ENCODE results near the gene BZW1. TPM values are rescaled to one million over a fixed set of nuclear protein-coding genes. Genes with fewer than 3 reads are reported as not detected.

Gene BZW1
- total and polyA plus RNA-seq, 2 of the 4 experiments (the other 2 are of a cell fraction), result 204 to 268 TPM

DNA sequence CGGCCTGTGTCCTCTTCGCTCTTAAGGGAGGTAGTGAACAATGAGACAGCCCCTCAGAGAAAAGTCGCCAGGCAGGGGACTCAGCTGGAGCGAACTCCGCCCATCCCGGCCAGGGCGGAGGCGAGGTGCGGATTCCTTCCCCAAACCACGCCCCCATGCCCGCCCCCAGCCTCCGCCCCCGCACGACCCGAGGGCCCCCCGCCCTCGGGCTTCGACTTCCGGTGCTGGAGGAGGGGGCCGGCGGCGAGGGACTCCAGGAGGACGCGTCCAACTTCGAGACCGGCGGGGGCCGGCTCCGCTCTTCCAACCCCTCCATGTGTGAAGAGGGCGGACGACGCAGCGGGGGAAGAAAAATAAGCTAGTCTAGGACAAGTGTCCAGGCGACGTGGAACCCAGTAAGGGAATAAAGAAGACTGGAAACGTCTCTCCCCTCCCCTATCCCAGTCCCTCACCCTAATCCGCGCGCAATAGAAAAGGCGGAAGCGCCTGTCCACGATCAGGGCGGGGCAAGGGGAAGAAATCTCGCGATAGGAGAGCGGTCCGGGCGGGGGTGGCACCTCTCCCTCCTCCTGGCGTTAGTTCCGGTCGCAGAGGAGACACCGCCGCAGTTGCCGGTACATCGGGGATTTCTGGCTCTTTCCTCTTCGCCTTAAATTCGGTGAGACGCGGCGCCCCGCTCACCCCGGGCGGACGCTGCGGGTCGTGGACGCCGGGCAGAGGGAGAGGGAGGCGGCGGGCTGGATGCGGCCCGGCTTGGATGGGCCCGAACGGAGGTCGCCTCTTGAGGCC, at the start of gene BZW1 (continued):
- TF ChIP-seq, protein P1, sequence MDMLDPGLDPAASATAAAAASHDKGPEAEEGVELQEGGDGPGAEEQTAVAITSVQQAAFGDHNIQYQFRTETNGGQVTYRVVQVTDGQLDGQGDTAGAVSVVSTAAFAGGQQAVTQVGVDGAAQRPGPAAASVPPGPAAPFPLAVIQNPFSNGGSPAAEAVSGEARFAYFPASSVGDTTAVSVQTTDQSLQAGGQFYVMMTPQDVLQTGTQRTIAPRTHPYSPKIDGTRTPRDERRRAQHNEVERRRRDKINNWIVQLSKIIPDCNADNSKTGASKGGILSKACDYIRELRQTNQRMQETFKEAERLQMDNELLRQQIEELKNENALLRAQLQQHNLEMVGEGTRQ (IDR thresholded peaks at IDR 0.05; ENCODE audit: low read depth, low read length), result 0 out of 2 replicates have a peak, but pooled peaks have one; percentile 2
- peak; percentile 95 for TF ChIP-seq BHLHE40 (IDR thresholded peaks at IDR 0.05; ENCODE audit: low read depth, low read length)
- 0 out of 2 replicates have a peak, but pooled peaks have one; percentile 5 for TF ChIP-seq NFE2L2 (IDR thresholded peaks at IDR 0.05; ENCODE audit: low read depth, low read length)

DNA sequence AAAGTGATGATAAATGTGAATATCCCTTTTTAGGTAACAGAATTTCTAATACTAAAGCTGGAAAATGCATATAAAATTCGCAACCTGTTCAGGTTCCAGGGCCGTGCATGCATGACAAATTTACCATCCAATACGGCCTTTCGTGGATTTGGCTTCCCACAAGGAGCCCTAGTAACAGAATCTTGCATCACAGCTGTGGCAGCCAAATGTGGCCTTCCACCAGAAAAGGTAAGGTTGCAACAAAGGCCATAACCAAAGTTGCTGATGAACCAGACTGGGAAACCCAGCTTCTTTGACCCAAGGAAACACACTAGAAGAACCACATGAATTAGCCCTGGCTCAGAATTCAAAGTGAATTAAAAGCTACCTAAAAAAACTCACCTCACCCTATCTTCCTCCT, 49.6 kb upstream of the BZW1 start:
- Histone ChIP-seq H3K4me1 (ENCODE audit: control insufficient read depth, insufficient read depth, low read length) (peaks cover 29% of the 10 kb centered on the region), H3K4me2 (ENCODE audit: low read depth, low read length) (no peak overlapping the region), H2BK15ac (ENCODE audit: low read depth, low read length) (peak overlapping the region; percentile 73; the same call in 1 of the 3 replicates), H3K18ac (ENCODE audit: low read depth, low read length) (no peak overlapping the region), H3K9me3 (ENCODE audit: control insufficient read depth, insufficient read depth, low read length) (no peaks in the 10 kb centered on the region), H3K4ac (ENCODE audit: low read depth, low read length) (peak overlapping the region; percentile 43), H4K20me1 (ENCODE audit: insufficient read depth, low read length) (no peaks in the 10 kb centered on the region; the same call in 1 of the 2 replicates), H3K23ac (ENCODE audit: low read depth, low read length) (no peak overlapping the region), H2BK120ac (ENCODE audit: low read depth, low read length) (peak overlapping the region; percentile 38; the same call in 1 of the 2 replicates), H3K4me3 (ENCODE audit: insufficient read depth, low read depth, low read length) (no peak overlapping the region), H3K9me1 (ENCODE audit: insufficient read depth, low read length) (peaks cover 29% of the 10 kb centered on the region), H3K79me1 (ENCODE audit: low read depth in 1 of 2, low read length in 2 of 2) (peaks cover 0 to 3% of the 10 kb centered on the region in 2 experiments; a peak in 1 of 4 replicates), H2AK5ac (ENCODE audit: low read depth, low read length) (peak overlapping the region; percentile 65), H3K14ac (replicated peaks; ENCODE audit: low read depth, low read length) (0 out of 2 replicates have a peak overlapping the region, but pooled peaks have one; percentile 23), H3K27ac (ENCODE audit: insufficient read depth, low read length) (no peak overlapping the region), H3K56ac (ENCODE audit: extremely low read depth, insufficient read depth, low read length) (no peak overlapping the region), H2AK9ac (replicated peaks; ENCODE audit: low read depth, low read length, poor library complexity) (no peak overlapping the region), H3K36me3 (ENCODE audit: control insufficient read depth, insufficient read depth, low read length) (no peaks in the 10 kb centered on the region), H4K8ac (ENCODE audit: low read depth in 2 of 2, low read length in 2 of 2) (no peak overlapping the region), H3K27me3 (ENCODE audit: control insufficient read depth, insufficient read depth, low read length) (no peaks in the 10 kb centered on the region), H2AFZ (replicated peaks; ENCODE audit: low read length, poor library complexity) (no peak overlapping the region), H4K5ac (ENCODE audit: low read depth, low read length) (no peak overlapping the region), H2BK20ac (ENCODE audit: low read depth, low read length) (no peak overlapping the region; the same call in 1 of the 2 replicates), H4K91ac (ENCODE audit: insufficient read depth, low read depth, low read length) (no peak overlapping the region), H3K9ac (ENCODE audit: low read depth, low read length) (no peak overlapping the region), H2BK5ac (ENCODE audit: low read depth, low read length, poor library complexity, severe bottlenecking) (no peak overlapping the region)
- ChIA-PET CTCF (interaction anchor here (1.0 to 1.2 kb wide), 2 partner anchors 14 to 306 kb away, joined by 3 read pairs; no protein-coding TSS in a partner anchor), POLR2A (ENCODE audit: unreplicated experiment) (interaction anchor here (0.6 kb wide), 1 partner anchor 14 kb away, joined by 4 read pairs; no protein-coding TSS in a partner anchor)
- DNase-seq (no peak), ATAC-seq (ENCODE audit: low read depth) (no peak)
- no TSS peak for BruUV-seq (replicated peaks)
- dilution Hi-C loops (cut with HindIII; ENCODE audit: low sequenced_read_pairs, unreplicated experiment) (no loop called here), in situ Hi-C loops (cut with MboI; ENCODE audit: low sequenced_read_pairs) (no loop called here), intact Hi-C loops (cut with micrococcal nuclease) (no loop called here)
- no peak for TF ChIP-seq SMC3 (IDR thresholded peaks at IDR 0.05; ENCODE audit: low read depth, low read length)
- TF ChIP-seq MAZ (IDR thresholded peaks at IDR 0.05; ENCODE audit: borderline replicate concordance, low read depth, low read length), result no peak
- TF ChIP-seq RAD21 (IDR thresholded peaks at IDR 0.05; ENCODE audit: low read length), result no peak
- no peak for TF ChIP-seq BHLHE40 (IDR thresholded peaks at IDR 0.05; ENCODE audit: low read depth, low read length)
- TF ChIP-seq MAFK (IDR thresholded peaks at IDR 0.05; ENCODE audit: low read depth, low read length), result no peak
- TF ChIP-seq CHD1 (IDR thresholded peaks at IDR 0.05; ENCODE audit: low read depth, low read length), result no peak
- no peak for TF ChIP-seq RCOR1 (IDR thresholded peaks at IDR 0.05; ENCODE audit: insufficient replicate concordance, low read length)
- no peak for TF ChIP-seq POLR2A (IDR thresholded peaks at IDR 0.05; ENCODE audit: low read depth, low read length)
- WGBS, 2 experiments (ENCODE audit: extremely low coverage in 2 of 2, insufficient read length in 1 of 2), result 100% methylated on average over 4 of the region's 4 CpGs; no CpG with 5 or more reads in 1 of the 2 experiments
